SK-N-SH (cell line): ENCODE results near the gene PLSCR1. TPM values are rescaled to one million over a fixed set of nuclear protein-coding genes. Genes with fewer than 3 reads are reported as not detected.

Source experiments
- CTCF ChIA-PET: fragments of 300-600, 350-600 bp; formaldehyde crosslinking; extraction: SDS; loops from one replicate; lab custom pipeline; 2021; lab: Yijun Ruan, JAX
- POLR2A ChIA-PET: fragments of 350-600 bp; sonication (Branson Sonifier 250); formaldehyde crosslinking; extraction: SDS; loops from one replicate; lab custom pipeline; 2020; ENCODE audit warnings: antibody characterized with exemption, inconsistent platforms; lab: Yijun Ruan, JAX
- DNase-seq: peaks from one replicate; pipeline ENCODE4 v3.0.0; 2012
- H2AFZ ChIP-seq: fragments of 200-600 bp; sonication (generic); 2 replicates; pipeline ENCODE4 v1.8.1; 2016; ENCODE audit warnings: antibody characterized with exemption, mild to moderate bottlenecking, low read depth
- H3F3A ChIP-seq: fragments of 200-600 bp; sonication (generic); replicated peaks from 2 replicates; pipeline ENCODE3; 2016; ENCODE audit warnings: antibody characterized with exemption, mild to moderate bottlenecking; ENCODE audit not compliant: insufficient read depth
- H3K27ac ChIP-seq, 2 experiments: fragments of 200-500 bp in 1 of 2; fragments of 200-600 bp in 1 of 2; sonication (Bioruptor generic) in 1 of 2; sonication (generic), shearing (Covaris generic) in 1 of 2; 2 replicates each; pipeline versions ENCODE4 v1.5.1 to v1.6.1; 2014 to 2016; ENCODE audit warnings: low read depth in 2 of 2, inconsistent platforms in 1 of 2, low read length in 1 of 2, mild to moderate bottlenecking in 1 of 2, mixed read lengths in 1 of 2
- H3K27me3 ChIP-seq: fragments of 200-600 bp; sonication (generic), shearing (Covaris generic); 2 replicates; pipeline ENCODE4 v1.6.1; 2016; ENCODE audit warnings: mixed run types; ENCODE audit not compliant: insufficient read depth
- H3K36me3 ChIP-seq, 2 experiments: fragments of 200-500 bp in 1 of 2; fragments of 200-600 bp in 1 of 2; sonication (Bioruptor generic) in 1 of 2; sonication (generic) in 1 of 2; replicated peaks in 1 of 2; 2 replicates each; pipeline versions ENCODE3 to v1.5.1; 2014 to 2016; ENCODE audit warnings: low read length in 1 of 2, mild to moderate bottlenecking in 1 of 2; ENCODE audit not compliant: insufficient read depth in 2 of 2, control insufficient read depth in 1 of 2
- H3K4me1 ChIP-seq, 2 experiments: fragments of 200-500 bp in 1 of 2; fragments of 200-600 bp in 1 of 2; sonication (Bioruptor generic) in 1 of 2; sonication (generic), shearing (Covaris generic) in 1 of 2; 2 replicates each; pipeline versions ENCODE4 v1.5.1 to v1.6.1; 2014 to 2016; ENCODE audit warnings: low read depth in 1 of 2, low read length in 1 of 2, mixed run types in 1 of 2; ENCODE audit not compliant: insufficient read depth in 2 of 2, control insufficient read depth in 1 of 2
- H3K4me2 ChIP-seq: fragments of 200-600 bp; sonication (generic), shearing (Covaris generic); 2 replicates; pipeline ENCODE4 v1.6.1; 2017; ENCODE audit warnings: mixed run types
- H3K4me3 ChIP-seq, 2 experiments: fragments of 200-500 bp in 1 of 2; fragments of 200-600 bp in 1 of 2; sonication (Bioruptor generic) in 1 of 2; sonication (generic), shearing (Covaris generic) in 1 of 2; 2 replicates each; pipeline versions ENCODE4 v1.5.1 to v1.8.1; 2014 to 2016; ENCODE audit warnings: low read depth in 2 of 2, inconsistent platforms in 1 of 2, low read length in 1 of 2, mild to moderate bottlenecking in 1 of 2, mixed read lengths in 1 of 2, moderate library complexity in 1 of 2
- H3K79me2 ChIP-seq: fragments of 200-600 bp; sonication (generic); 2 replicates; pipeline ENCODE4 v1.8.1; 2017; ENCODE audit warnings: mild to moderate bottlenecking; ENCODE audit not compliant: insufficient read depth
- H3K9ac ChIP-seq: fragments of 200-600 bp; sonication (generic); 2 replicates; pipeline ENCODE4 v1.6.1; 2017; ENCODE audit warnings: mixed run types
- H3K9me2 ChIP-seq: fragments of 200-600 bp; sonication (generic); 2 replicates; pipeline ENCODE4 v1.6.1; 2017; ENCODE audit warnings: mixed run types
- H3K9me3 ChIP-seq: fragments of 200-600 bp; sonication (generic); 2 replicates; pipeline ENCODE4 v1.6.1; 2017; ENCODE audit warnings: mixed run types, mild to moderate bottlenecking, moderate library complexity
- H4K20me1 ChIP-seq: fragments of 200-600 bp; sonication (generic); 2 replicates; pipeline ENCODE4 v1.6.1; 2017; ENCODE audit warnings: mild to moderate bottlenecking, mixed run types; ENCODE audit not compliant: insufficient read depth
- EP300 ChIP-seq, 2 experiments: IDR thresholded peaks; 2 replicates each; pipeline versions ENCODE4 v1.4.0 to v1.6.1; 2012; ENCODE audit warnings: borderline replicate concordance in 1 of 2, low read depth in 1 of 2, low read length in 1 of 2
- NRF1 ChIP-seq: IDR thresholded peaks from 2 replicates; pipeline ENCODE4 v1.6.1; 2012; ENCODE audit warnings: low read depth, mild to moderate bottlenecking, low read length
- POLR2AphosphoS5 ChIP-seq: IDR thresholded peaks from 2 replicates; pipeline ENCODE4 v1.6.1; 2012; ENCODE audit warnings: low read depth, low read length
- RAD21 ChIP-seq: IDR thresholded peaks from 2 replicates; pipeline ENCODE4 v1.6.1; 2012; ENCODE audit warnings: mild to moderate bottlenecking, low read length
- REST ChIP-seq: IDR thresholded peaks from 2 replicates; pipeline ENCODE4 v1.6.1; 2012; ENCODE audit warnings: mild to moderate bottlenecking, low read depth, low read length, moderate library complexity
- SMC3 ChIP-seq: IDR thresholded peaks from 2 replicates; pipeline ENCODE4 v1.6.1; 2012; ENCODE audit warnings: low read depth, low read length, improper control_type of control experiment
- TAF1 ChIP-seq: IDR thresholded peaks from 2 replicates; pipeline ENCODE4 v1.6.1; 2012; ENCODE audit warnings: low read depth, mild to moderate bottlenecking, low read length, moderate library complexity, borderline replicate concordance
- TEAD4 ChIP-seq: IDR thresholded peaks from 2 replicates; pipeline ENCODE4 v1.4.0; 2012; ENCODE audit warnings: mild to moderate bottlenecking, borderline replicate concordance; ENCODE audit not compliant: insufficient read depth
- USF2 ChIP-seq: fragments of 150-350 bp; IDR thresholded peaks from 2 replicates; pipeline ENCODE4 v1.6.1; 2017; ENCODE audit warnings: antibody characterized with exemption, low read length, low read depth, borderline replicate concordance
- WGBS: methylation state at CpG from one replicate; pipeline ENCODE4 v1.1.6; 2017; ENCODE audit warnings: low lambda C conversion rate; 5-methylcytosine and 5-hydroxymethylcytosine counted together
- polyA plus RNA-seq, 3 experiments: library from polyadenylated mRNA; depleted of rRNA; stranded (reverse); fragments of >200 nt; gene quantifications; 2 replicates each; pipeline ENCODE4 v1.2.3, GENCODE V29; 2012
- small RNA-seq, 7 experiments: library from RNA; depleted of rRNA; stranded (forward); fragments of <200 nt; gene quantifications; one replicate each; pipeline ENCODE3, GENCODE V24; 2012
- TF ChIP-seq, protein P1 (sequence below): IDR thresholded peaks from 2 replicates; pipeline ENCODE4 v1.4.0; 2012; ENCODE audit warnings: low read depth, borderline replicate concordance

PLSCR1 gene
- polyA plus RNA-seq, 1 of the 3 experiments (the other 2 are of a cell fraction), result 10.9 TPM

GRCh38 chr3:146465693-146466465, 78.5 kb downstream of the PLSCR1 start:
- H3K27me3 ChIP-seq, result peaks cover 33% of the 10 kb centered on the region
- no peak for DNase-seq
- H3K27ac ChIP-seq, result no peak overlapping the region
- H3K4me3 ChIP-seq, result no peak overlapping the region
- 21% methylated on average over 6 of the region's 6 CpGs for WGBS
- TF ChIP-seq POLR2AphosphoS5 (no peak), NRF1 (no peak), SMC3 (no peak), TEAD4 (no peak), TAF1 (no peak), REST (no peak), USF2 (no peak), RAD21 (no peak), EP300 (IDR thresholded peaks at IDR 0.05; ENCODE audit: borderline replicate concordance in 1 of 2, low read depth in 1 of 2, low read length in 1 of 2) (no peak)
- TF ChIP-seq, protein P1, sequence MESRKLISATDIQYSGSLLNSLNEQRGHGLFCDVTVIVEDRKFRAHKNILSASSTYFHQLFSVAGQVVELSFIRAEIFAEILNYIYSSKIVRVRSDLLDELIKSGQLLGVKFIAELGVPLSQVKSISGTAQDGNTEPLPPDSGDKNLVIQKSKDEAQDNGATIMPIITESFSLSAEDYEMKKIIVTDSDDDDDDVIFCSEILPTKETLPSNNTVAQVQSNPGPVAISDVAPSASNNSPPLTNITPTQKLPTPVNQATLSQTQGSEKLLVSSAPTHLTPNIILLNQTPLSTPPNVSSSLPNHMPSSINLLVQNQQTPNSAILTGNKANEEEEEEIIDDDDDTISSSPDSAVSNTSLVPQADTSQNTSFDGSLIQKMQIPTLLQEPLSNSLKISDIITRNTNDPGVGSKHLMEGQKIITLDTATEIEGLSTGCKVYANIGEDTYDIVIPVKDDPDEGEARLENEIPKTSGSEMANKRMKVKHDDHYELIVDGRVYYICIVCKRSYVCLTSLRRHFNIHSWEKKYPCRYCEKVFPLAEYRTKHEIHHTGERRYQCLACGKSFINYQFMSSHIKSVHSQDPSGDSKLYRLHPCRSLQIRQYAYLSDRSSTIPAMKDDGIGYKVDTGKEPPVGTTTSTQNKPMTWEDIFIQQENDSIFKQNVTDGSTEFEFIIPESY, result no peak
- no peak overlapping the region for H2AFZ ChIP-seq
- H3K4me1 ChIP-seq, result peaks cover 0 to 4% of the 10 kb centered on the region in 2 experiments; a peak in 1 of 4 replicates
- no peak overlapping the region for H3K9ac ChIP-seq
- no peaks in the 10 kb centered on the region for H3K36me3 ChIP-seq
- ChIA-PET CTCF (no interaction called here), POLR2A (no interaction called here)
- no peak overlapping the region for H3K4me2 ChIP-seq
- no peaks in the 10 kb centered on the region for H4K20me1 ChIP-seq
- H3K9me3 ChIP-seq, result no peaks in the 10 kb centered on the region
- H3K9me2 ChIP-seq, result no peaks in the 10 kb centered on the region
- H3K79me2 ChIP-seq, result no peaks in the 10 kb centered on the region
- peaks cover 7% of the 10 kb centered on the region for H3F3A ChIP-seq

Small RNA genes lying within 50 kb of the gene (small RNA-seq; reads per million reads assigned to genes)
- gene RNU6-428P, result 0 to 16.1 (median 0.98) reads per million in 7 experiments

Other genes with a start within 250 kb of the PLSCR1 start
- gene PLSCR2, start 75.0 kb downstream of the PLSCR1 start, polyA plus RNA-seq (2012; rRNA removed), result not detected in 2 replicates
- not detected in 2 replicates for gene PLSCR5, start 60.7 kb upstream of the PLSCR1 start, polyA plus RNA-seq (2012; rRNA removed)